Panc1 (cell line): ENCODE measurements around the gene RBMS3. TPM values are rescaled to one million over a fixed set of nuclear protein-coding genes. Genes with fewer than 3 reads are reported as not detected.

ENCODE experiments used
- ATAC-seq: fragments of 200-7000 bp; cut with Tn5 transposase; 2 replicates; pipeline ENCODE4 v1.9.1; 2020; ENCODE audit warnings: mild to moderate bottlenecking, moderate library complexity
- BruUV-seq: library from RNA; stranded (reverse); fragments of 400-500 nt; replicated peaks from 2 replicates; lab custom pipeline; 2021; lab: Mats Ljungman, UMichigan
- CTCF ChIA-PET: fragments of 300-600 bp; sonication (Branson Sonifier 250); formaldehyde crosslinking; loops from one replicate; lab custom pipeline; 2022; ENCODE audit warnings: antibody characterized with exemption; lab: Charles Lee
- POLR2A ChIA-PET: fragments of 300-600 bp; sonication (Branson Sonifier 250); formaldehyde crosslinking; loops from one replicate; lab custom pipeline; 2022; ENCODE audit warnings: antibody characterized with exemption; lab: Charles Lee
- DNase-seq: peaks from one replicate; pipeline ENCODE4 v3.0.0-alpha.2; 2010; ENCODE audit warnings: low read depth, low spot score
- H3K27ac ChIP-seq: 2 replicates; pipeline ENCODE4 v1.5.1; 2011; ENCODE audit warnings: mild to moderate bottlenecking, low read length, inconsistent platforms
- H3K27me3 ChIP-seq: fragments of 200-500 bp; sonication (Bioruptor generic); 2 replicates; pipeline ENCODE4 v1.6.0; 2014; ENCODE audit warnings: low read length, inconsistent platforms; ENCODE audit not compliant: control insufficient read depth, insufficient read depth
- H3K36me3 ChIP-seq: fragments of 200-500 bp; sonication (Bioruptor generic); 2 replicates; pipeline ENCODE4 v1.5.1; 2014; ENCODE audit warnings: inconsistent platforms, mild to moderate bottlenecking, low read length, moderate library complexity; ENCODE audit not compliant: control insufficient read depth, insufficient read depth
- H3K4me1 ChIP-seq: 2 replicates; pipeline ENCODE4 v1.5.1; 2011; ENCODE audit warnings: inconsistent platforms, mild to moderate bottlenecking, low read length, moderate library complexity; ENCODE audit not compliant: control insufficient read depth, insufficient read depth
- H3K4me3 ChIP-seq, 2 experiments: 2 replicates each; pipeline ENCODE4 v1.5.1; 2011 to 2012; ENCODE audit warnings: low read depth in 2 of 2, low read length in 2 of 2, mild to moderate bottlenecking in 2 of 2, inconsistent platforms in 1 of 2, moderate library complexity in 1 of 2
- H3K9me3 ChIP-seq: fragments of 200-500 bp; sonication (Bioruptor generic); 2 replicates; pipeline ENCODE4 v1.5.1; 2014; ENCODE audit warnings: low read depth, mild to moderate bottlenecking, inconsistent platforms, low read length, moderate library complexity; ENCODE audit not compliant: control insufficient read depth, insufficient read depth
- POLR2AphosphoS5 ChIP-seq: IDR thresholded peaks from 2 replicates; pipeline ENCODE4 v1.6.1; 2012; ENCODE audit warnings: mild to moderate bottlenecking, low read depth, low read length, moderate library complexity
- SIN3A ChIP-seq: IDR thresholded peaks from 2 replicates; pipeline ENCODE4 v1.6.1; 2012; ENCODE audit warnings: low read depth, mild to moderate bottlenecking, low read length, moderate library complexity, borderline replicate concordance; ENCODE audit not compliant: insufficient read depth
- TCF7L2 ChIP-seq: IDR thresholded peaks from 2 replicates; pipeline ENCODE4 v1.6.1; 2011; ENCODE audit warnings: mild to moderate bottlenecking, low read depth, low read length, inconsistent platforms
- in situ Hi-C: cut with HindIII; loops from 2 replicates; pipeline ENCODE4 v1.10.0; 2016; ENCODE audit warnings: low sequenced_read_pairs, low pct_unique_long_range_greater_than_20kb
- intact Hi-C: fragments of 100-400 bp; cut with micrococcal nuclease; formaldehyde crosslinking; loops from one replicate; pipeline ENCODE4 v1.10.0; 2022; ENCODE audit not compliant: unreplicated experiment
- total RNA-seq: library from RNA; stranded (reverse); gene quantifications from one replicate; pipeline ENCODE4 v1.2.1, GENCODE V29; 2021; ENCODE audit not compliant: unreplicated experiment
- TF ChIP-seq, protein P1 (sequence below), 2 experiments: IDR thresholded peaks; 2 replicates each; pipeline ENCODE4 v1.6.1; 2011 to 2012; ENCODE audit warnings: low read depth in 2 of 2, control low read depth in 1 of 2, low read length in 1 of 2, mild to moderate bottlenecking in 1 of 2, moderate library complexity in 1 of 2; ENCODE audit not compliant: insufficient read depth in 1 of 2
- TF ChIP-seq, protein P2 (sequence below): fragments of 450-650 bp; IDR thresholded peaks from 2 replicates; pipeline ENCODE4 v1.5.1; 2017; ENCODE audit warnings: mild to moderate bottlenecking

RBMS3 gene
- total RNA-seq, 1 experiment from 2014 or later, result 1.1 TPM

DNA sequence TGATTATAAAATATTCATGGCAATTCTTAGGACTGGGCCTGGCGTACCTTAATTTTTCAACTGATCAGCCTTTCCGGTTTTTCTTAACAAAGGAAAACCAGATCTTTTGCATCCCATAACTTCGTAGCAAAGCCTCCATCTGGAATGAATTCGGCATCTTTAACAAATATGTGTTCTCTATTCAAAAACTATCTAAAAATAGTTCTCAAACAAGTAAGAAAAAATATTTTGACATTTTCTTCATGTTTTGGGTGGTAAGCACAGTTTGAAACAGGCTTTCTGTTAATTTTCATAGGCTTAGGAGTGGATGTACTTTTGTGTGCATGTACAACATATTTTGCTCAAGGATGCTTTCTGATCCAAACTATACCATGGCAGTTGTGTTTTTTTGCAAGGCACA, 55.1 kb downstream of the RBMS3 start:
- BruUV-seq, result no TSS peak
- TF ChIP-seq, protein P1, sequence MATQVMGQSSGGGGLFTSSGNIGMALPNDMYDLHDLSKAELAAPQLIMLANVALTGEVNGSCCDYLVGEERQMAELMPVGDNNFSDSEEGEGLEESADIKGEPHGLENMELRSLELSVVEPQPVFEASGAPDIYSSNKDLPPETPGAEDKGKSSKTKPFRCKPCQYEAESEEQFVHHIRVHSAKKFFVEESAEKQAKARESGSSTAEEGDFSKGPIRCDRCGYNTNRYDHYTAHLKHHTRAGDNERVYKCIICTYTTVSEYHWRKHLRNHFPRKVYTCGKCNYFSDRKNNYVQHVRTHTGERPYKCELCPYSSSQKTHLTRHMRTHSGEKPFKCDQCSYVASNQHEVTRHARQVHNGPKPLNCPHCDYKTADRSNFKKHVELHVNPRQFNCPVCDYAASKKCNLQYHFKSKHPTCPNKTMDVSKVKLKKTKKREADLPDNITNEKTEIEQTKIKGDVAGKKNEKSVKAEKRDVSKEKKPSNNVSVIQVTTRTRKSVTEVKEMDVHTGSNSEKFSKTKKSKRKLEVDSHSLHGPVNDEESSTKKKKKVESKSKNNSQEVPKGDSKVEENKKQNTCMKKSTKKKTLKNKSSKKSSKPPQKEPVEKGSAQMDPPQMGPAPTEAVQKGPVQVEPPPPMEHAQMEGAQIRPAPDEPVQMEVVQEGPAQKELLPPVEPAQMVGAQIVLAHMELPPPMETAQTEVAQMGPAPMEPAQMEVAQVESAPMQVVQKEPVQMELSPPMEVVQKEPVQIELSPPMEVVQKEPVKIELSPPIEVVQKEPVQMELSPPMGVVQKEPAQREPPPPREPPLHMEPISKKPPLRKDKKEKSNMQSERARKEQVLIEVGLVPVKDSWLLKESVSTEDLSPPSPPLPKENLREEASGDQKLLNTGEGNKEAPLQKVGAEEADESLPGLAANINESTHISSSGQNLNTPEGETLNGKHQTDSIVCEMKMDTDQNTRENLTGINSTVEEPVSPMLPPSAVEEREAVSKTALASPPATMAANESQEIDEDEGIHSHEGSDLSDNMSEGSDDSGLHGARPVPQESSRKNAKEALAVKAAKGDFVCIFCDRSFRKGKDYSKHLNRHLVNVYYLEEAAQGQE (IDR thresholded peaks at IDR 0.05; ENCODE audit: insufficient read depth in 1 of 2, low read depth in 2 of 2, low read length in 1 of 2), result no peak
- TF ChIP-seq SIN3A, result no peak
- TF ChIP-seq TCF7L2, result no peak
- TF ChIP-seq, protein P2, sequence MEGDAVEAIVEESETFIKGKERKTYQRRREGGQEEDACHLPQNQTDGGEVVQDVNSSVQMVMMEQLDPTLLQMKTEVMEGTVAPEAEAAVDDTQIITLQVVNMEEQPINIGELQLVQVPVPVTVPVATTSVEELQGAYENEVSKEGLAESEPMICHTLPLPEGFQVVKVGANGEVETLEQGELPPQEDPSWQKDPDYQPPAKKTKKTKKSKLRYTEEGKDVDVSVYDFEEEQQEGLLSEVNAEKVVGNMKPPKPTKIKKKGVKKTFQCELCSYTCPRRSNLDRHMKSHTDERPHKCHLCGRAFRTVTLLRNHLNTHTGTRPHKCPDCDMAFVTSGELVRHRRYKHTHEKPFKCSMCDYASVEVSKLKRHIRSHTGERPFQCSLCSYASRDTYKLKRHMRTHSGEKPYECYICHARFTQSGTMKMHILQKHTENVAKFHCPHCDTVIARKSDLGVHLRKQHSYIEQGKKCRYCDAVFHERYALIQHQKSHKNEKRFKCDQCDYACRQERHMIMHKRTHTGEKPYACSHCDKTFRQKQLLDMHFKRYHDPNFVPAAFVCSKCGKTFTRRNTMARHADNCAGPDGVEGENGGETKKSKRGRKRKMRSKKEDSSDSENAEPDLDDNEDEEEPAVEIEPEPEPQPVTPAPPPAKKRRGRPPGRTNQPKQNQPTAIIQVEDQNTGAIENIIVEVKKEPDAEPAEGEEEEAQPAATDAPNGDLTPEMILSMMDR, result no peak
- TF ChIP-seq POLR2AphosphoS5, result no peak
- in situ Hi-C loops, result no loop called here
- intact Hi-C loops, result no loop called here
- Histone ChIP-seq H3K27me3 (no peaks in the 10 kb centered on the region), H3K27ac (0 out of 2 replicates have a peak overlapping the region, but pooled peaks have one; percentile 3), H3K4me3 (peak overlapping the region in 1 of 2 experiments; percentile 21; a peak in 1 of 4 replicates), H3K4me1 (no peaks in the 10 kb centered on the region; the same call in 1 of the 2 replicates), H3K9me3 (no peaks in the 10 kb centered on the region), H3K36me3 (no peaks in the 10 kb centered on the region)
- ATAC-seq, result no peak
- DNase-seq, result no peak
- ChIA-PET POLR2A (no interaction called here), CTCF (no interaction called here)

DNA sequence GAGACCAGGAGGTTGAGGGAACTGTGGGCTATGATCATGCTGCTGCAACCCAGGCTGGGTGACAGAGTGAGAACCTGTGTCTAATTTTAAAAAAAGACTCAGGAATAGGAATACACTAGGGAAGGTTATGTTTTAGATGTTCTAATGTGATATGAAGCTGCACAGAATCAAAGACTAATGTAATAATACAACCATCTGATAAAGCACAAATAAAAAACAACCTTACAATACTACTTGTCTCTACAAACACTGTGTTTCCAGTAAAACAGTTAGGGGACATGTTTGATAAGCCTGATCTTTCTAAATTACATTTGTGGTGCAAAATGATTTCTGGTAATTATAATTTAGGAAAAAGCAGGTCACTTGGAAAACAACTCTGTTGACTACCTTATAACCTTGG, 56.7 kb downstream of the RBMS3 start:
- H3K36me3 ChIP-seq, result no peaks in the 10 kb centered on the region
- POLR2A ChIA-PET, result no interaction called here
- CTCF ChIA-PET, result no interaction called here
- in situ Hi-C loops (no loop called here), intact Hi-C loops (no loop called here)
- H3K27me3 ChIP-seq, result no peaks in the 10 kb centered on the region
- ATAC-seq (no peak), DNase-seq (no peak)
- H3K27ac ChIP-seq, result no peak overlapping the region
- BruUV-seq, result no TSS peak
- H3K4me3 ChIP-seq, result no peak overlapping the region
- no peaks in the 10 kb centered on the region for H3K9me3 ChIP-seq
- TF ChIP-seq, protein P1 (IDR thresholded peaks at IDR 0.05; ENCODE audit: insufficient read depth in 1 of 2, low read depth in 2 of 2, low read length in 1 of 2), result no peak
- TF ChIP-seq, protein P2, result no peak
- TF ChIP-seq TCF7L2, result no peak
- no peak for TF ChIP-seq POLR2AphosphoS5
- TF ChIP-seq SIN3A, result no peak
- H3K4me1 ChIP-seq, result no peaks in the 10 kb centered on the region; the same call in 1 of the 2 replicates
